Liver (tissue), 9 donors: ENCODE data around the gene DNAJC5G. TPM values are rescaled to one million over a fixed set of nuclear protein-coding genes. Genes with fewer than 3 reads are reported as not detected.

ENCODE experiments used
- DNase-seq: peaks from one replicate; pipeline ENCODE4 v3.0.0-alpha.2; 2017; ENCODE audit warnings: low spot score
- H3K27ac ChIP-seq, 2 donors: one replicate each; pipeline ENCODE4 v1.7.0; 2013; ENCODE audit warnings: inconsistent platforms in 2 of 2, low read length in 2 of 2, control low read depth in 1 of 2, low read depth in 1 of 2, mild to moderate bottlenecking in 1 of 2
- H3K27me3 ChIP-seq, 4 donors: one replicate each; pipeline versions ENCODE4 v1.6.1 to v1.7.0; 2013; ENCODE audit warnings: low read length in 3 of 4, inconsistent platforms in 1 of 4, mild to moderate bottlenecking in 1 of 4, moderate library complexity in 1 of 4; ENCODE audit not compliant: control insufficient read depth in 4 of 4, insufficient read depth in 4 of 4
- H3K36me3 ChIP-seq, 4 donors: one replicate each; pipeline versions ENCODE4 v1.6.1 to v1.7.0; 2013; ENCODE audit warnings: low read length in 3 of 4, mild to moderate bottlenecking in 3 of 4, low read depth in 1 of 4, moderate library complexity in 1 of 4; ENCODE audit not compliant: control insufficient read depth in 4 of 4, insufficient read depth in 3 of 4
- H3K4me1 ChIP-seq, 4 donors: one replicate each; pipeline versions ENCODE4 v1.6.1 to v1.7.0; 2013; ENCODE audit warnings: low read length in 3 of 4, mild to moderate bottlenecking in 3 of 4, moderate library complexity in 1 of 4; ENCODE audit not compliant: control insufficient read depth in 4 of 4, insufficient read depth in 4 of 4
- H3K4me3 ChIP-seq, 3 donors: one replicate each; pipeline versions ENCODE4 v1.6.1 to v1.7.0; 2013; ENCODE audit warnings: low read length in 3 of 3, control low read depth in 1 of 3, low read depth in 1 of 3, mild to moderate bottlenecking in 1 of 3
- H3K9ac ChIP-seq, 2 donors: one replicate each; pipeline ENCODE4 v1.7.0; 2013; ENCODE audit warnings: low read length in 2 of 2, mild to moderate bottlenecking in 2 of 2, moderate library complexity in 2 of 2, control low read depth in 1 of 2, low read depth in 1 of 2
- H3K9me3 ChIP-seq, 4 donors: one replicate each; pipeline versions ENCODE4 v1.6.1 to v1.7.0; 2013; ENCODE audit warnings: low read length in 3 of 4; ENCODE audit not compliant: control insufficient read depth in 4 of 4
- CTCF ChIP-seq: fragments of 150-350 bp; IDR thresholded peaks from 2 replicates; pipeline ENCODE4 v1.5.1; 2017; ENCODE audit warnings: improper control_type of control experiment, low read depth, low read length; ENCODE audit not compliant: missing input control
- EGR1 ChIP-seq, 2 donors: IDR thresholded peaks; 2 replicates each; pipeline ENCODE4 v1.6.1; 2016 to 2018; ENCODE audit warnings: antibody characterized with exemption in 2 of 2, low read depth in 2 of 2
- FOXA1 ChIP-seq: IDR thresholded peaks from 2 replicates; pipeline ENCODE4 v1.6.1; 2016; ENCODE audit warnings: antibody characterized with exemption
- FOXA2 ChIP-seq: IDR thresholded peaks from 2 replicates; pipeline ENCODE4 v1.6.1; 2016; ENCODE audit warnings: antibody characterized with exemption
- GABPA ChIP-seq, 2 donors: IDR thresholded peaks in 1 of 2; conservative IDR thresholded peaks in 1 of 2; 2 replicates each; pipeline ENCODE4 v1.6.1; 2016; ENCODE audit warnings: antibody characterized with exemption in 2 of 2, mild to moderate bottlenecking in 1 of 2, moderate library complexity in 1 of 2
- HNF4A ChIP-seq, 2 donors: conservative IDR thresholded peaks; 2 replicates each; pipeline ENCODE4 v1.6.1; 2016; ENCODE audit warnings: antibody characterized with exemption in 2 of 2, mild to moderate bottlenecking in 2 of 2
- HNF4G ChIP-seq: IDR thresholded peaks from 2 replicates; pipeline ENCODE4 v1.6.1; 2016; ENCODE audit warnings: antibody characterized with exemption
- MAX ChIP-seq: IDR thresholded peaks from 2 replicates; pipeline ENCODE4 v1.6.1; 2016; ENCODE audit warnings: antibody characterized with exemption
- RAD21 ChIP-seq, 2 donors: IDR thresholded peaks; 2 replicates each; pipeline ENCODE4 v1.6.1; 2016; ENCODE audit warnings: antibody characterized with exemption in 2 of 2, mild to moderate bottlenecking in 2 of 2
- RXRA ChIP-seq, 2 donors: IDR thresholded peaks; 2 replicates each; pipeline ENCODE4 v1.6.1; 2017 to 2018; ENCODE audit warnings: antibody characterized with exemption in 2 of 2, mild to moderate bottlenecking in 1 of 2
- SP1 ChIP-seq: IDR thresholded peaks from 2 replicates; pipeline ENCODE4 v1.6.1; 2018; ENCODE audit warnings: antibody characterized with exemption, mild to moderate bottlenecking
- TAF1 ChIP-seq: conservative IDR thresholded peaks from 2 replicates; pipeline ENCODE4 v1.6.1; 2016; ENCODE audit warnings: antibody characterized with exemption, mild to moderate bottlenecking
- WGBS: extraction: QIAGEN DNeasy Blood & Tissue Kit; methylation state at CpG from one replicate; pipeline ENCODE4 v1.1.7; 2013; 5-methylcytosine and 5-hydroxymethylcytosine counted together
- polyA plus RNA-seq, 2 donors: library from polyadenylated mRNA; stranded (reverse) in 1 of 2; unstranded in 1 of 2; fragments of 200-250 nt in 1 of 2; fragments of >200 nt in 1 of 2; fragmentation: Nextera tagmentation in 1 of 2; extraction: Ambion mirVana in 1 of 2; gene quantifications; one replicate each; pipeline versions ENCODE4 v1.2.1 to v1.2.3, GENCODE V29; 2013 to 2015
- total RNA-seq, 2 donors: library from RNA; depleted of rRNA; stranded (reverse); fragments of >200 nt; gene quantifications; one replicate each; pipeline ENCODE4 v1.2.3, GENCODE V29; 2014
- TF ChIP-seq, protein P1 (sequence below): IDR thresholded peaks from 2 replicates; pipeline ENCODE4 v1.6.1; 2016; ENCODE audit warnings: antibody characterized with exemption
- TF ChIP-seq, protein P2 (sequence below): IDR thresholded peaks from 2 replicates; pipeline ENCODE4 v1.6.1; 2016; ENCODE audit warnings: antibody characterized with exemption
- donor health status: healthy.
- donor health status: healthy.
- donor health status: healthy.
- donor health status: healthy.
- donor health status: healthy.

DNAJC5G gene
- total and polyA plus RNA-seq, 4 donors, result not detected

DNA sequence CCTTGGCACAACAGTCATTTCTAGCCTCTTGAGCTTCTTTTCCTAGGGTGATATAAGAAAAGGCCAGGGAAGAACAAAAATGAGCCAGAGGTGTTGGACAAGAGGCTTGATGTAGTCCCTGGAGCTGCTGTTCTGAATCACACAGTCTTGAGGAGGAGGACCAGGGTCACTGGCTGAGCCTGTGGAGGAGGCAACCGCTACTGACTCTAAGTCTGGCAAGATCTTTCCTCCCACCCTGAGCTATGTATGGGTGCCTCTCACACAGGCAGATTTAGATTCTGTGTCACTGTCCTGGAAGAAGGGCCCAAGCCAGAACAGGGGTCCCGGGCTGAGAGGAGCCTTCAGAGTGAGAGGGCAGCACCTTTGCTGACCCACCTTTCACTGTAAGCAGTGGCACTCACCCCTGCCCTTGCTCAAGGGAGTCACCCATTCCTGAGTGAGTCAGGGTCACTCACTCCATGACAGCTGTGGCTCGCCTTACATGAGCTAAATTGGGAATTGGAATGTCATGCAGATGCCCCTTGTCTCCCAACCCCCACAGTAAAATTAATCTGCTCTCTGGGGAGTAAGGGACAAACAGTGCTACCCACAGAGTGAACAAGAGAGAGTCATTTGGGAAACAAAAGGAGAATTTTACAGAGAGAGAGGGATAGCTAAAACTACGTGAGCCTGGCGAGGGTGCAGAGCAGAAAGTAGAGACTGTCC, 6.8 kb downstream of the DNAJC5G start, which contains the start of gene TRIM54 (continued):
- TF ChIP-seq CTCF, result no peak
- no peak for TF ChIP-seq MAX
- TF ChIP-seq GABPA (IDR thresholded peaks at IDR 0.05 in 1 of 2, conservative IDR thresholded peaks at IDR 0.05 in 1 of 2), result no peak
- TF ChIP-seq TAF1, result no peak

DNA sequence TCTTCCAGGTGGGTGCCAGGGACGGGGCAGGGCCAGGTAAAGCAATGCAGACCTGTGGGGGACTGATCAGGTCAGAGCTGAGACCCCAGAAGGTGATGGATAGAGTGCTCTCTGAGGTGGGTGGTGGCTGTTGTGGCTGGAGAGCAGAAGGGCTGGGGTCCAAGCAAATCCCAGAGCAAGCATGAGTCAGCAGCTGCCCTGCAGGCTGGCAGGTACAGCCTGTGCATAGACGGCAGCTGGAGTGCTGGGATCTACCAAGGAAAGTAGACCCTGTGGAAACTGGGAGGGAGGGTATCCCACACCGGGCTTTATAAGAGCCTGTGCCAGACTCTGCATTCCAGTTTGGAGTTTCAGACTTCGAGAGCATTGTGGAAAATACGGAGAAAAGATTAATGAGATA, 7.7 kb downstream of the DNAJC5G start:
- Histone ChIP-seq H3K9me3 (no peaks in the 10 kb centered on the region), H3K4me1 (peaks cover 0 to 3% (median 0%) of the 10 kb centered on the region in 4 donors), H3K9ac (no peak overlapping the region), H3K36me3 (no peaks in the 10 kb centered on the region), H3K27ac (no peak overlapping the region), H3K4me3 (no peak overlapping the region), H3K27me3 (peaks cover 0 to 4% (median 0%) of the 10 kb centered on the region in 4 donors)
- DNase-seq, result no peak
- WGBS, result 62% methylated on average over 5 of the region's 5 CpGs
- TF ChIP-seq FOXA1 (no peak), HNF4G (no peak), TAF1 (no peak), MAX (no peak), RAD21 (IDR thresholded peaks at IDR 0.05) (no peak), SP1 (no peak), EGR1 (IDR thresholded peaks at IDR 0.05; ENCODE audit: low read depth in 2 of 2) (no peak), CTCF (no peak), FOXA2 (no peak), RXRA (IDR thresholded peaks at IDR 0.05) (no peak), HNF4A (conservative IDR thresholded peaks at IDR 0.05) (no peak)
- TF ChIP-seq, protein P1, sequence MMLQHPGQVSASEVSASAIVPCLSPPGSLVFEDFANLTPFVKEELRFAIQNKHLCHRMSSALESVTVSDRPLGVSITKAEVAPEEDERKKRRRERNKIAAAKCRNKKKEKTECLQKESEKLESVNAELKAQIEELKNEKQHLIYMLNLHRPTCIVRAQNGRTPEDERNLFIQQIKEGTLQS, result no peak
- TF ChIP-seq, protein P2, sequence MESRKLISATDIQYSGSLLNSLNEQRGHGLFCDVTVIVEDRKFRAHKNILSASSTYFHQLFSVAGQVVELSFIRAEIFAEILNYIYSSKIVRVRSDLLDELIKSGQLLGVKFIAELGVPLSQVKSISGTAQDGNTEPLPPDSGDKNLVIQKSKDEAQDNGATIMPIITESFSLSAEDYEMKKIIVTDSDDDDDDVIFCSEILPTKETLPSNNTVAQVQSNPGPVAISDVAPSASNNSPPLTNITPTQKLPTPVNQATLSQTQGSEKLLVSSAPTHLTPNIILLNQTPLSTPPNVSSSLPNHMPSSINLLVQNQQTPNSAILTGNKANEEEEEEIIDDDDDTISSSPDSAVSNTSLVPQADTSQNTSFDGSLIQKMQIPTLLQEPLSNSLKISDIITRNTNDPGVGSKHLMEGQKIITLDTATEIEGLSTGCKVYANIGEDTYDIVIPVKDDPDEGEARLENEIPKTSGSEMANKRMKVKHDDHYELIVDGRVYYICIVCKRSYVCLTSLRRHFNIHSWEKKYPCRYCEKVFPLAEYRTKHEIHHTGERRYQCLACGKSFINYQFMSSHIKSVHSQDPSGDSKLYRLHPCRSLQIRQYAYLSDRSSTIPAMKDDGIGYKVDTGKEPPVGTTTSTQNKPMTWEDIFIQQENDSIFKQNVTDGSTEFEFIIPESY, result no peak
